Measurements from ENCODE around the gene RBM26. TPM values are rescaled to one million over a fixed set of nuclear protein-coding genes. Genes with fewer than 3 reads are reported as not detected.

RBM26 gene, protein sequence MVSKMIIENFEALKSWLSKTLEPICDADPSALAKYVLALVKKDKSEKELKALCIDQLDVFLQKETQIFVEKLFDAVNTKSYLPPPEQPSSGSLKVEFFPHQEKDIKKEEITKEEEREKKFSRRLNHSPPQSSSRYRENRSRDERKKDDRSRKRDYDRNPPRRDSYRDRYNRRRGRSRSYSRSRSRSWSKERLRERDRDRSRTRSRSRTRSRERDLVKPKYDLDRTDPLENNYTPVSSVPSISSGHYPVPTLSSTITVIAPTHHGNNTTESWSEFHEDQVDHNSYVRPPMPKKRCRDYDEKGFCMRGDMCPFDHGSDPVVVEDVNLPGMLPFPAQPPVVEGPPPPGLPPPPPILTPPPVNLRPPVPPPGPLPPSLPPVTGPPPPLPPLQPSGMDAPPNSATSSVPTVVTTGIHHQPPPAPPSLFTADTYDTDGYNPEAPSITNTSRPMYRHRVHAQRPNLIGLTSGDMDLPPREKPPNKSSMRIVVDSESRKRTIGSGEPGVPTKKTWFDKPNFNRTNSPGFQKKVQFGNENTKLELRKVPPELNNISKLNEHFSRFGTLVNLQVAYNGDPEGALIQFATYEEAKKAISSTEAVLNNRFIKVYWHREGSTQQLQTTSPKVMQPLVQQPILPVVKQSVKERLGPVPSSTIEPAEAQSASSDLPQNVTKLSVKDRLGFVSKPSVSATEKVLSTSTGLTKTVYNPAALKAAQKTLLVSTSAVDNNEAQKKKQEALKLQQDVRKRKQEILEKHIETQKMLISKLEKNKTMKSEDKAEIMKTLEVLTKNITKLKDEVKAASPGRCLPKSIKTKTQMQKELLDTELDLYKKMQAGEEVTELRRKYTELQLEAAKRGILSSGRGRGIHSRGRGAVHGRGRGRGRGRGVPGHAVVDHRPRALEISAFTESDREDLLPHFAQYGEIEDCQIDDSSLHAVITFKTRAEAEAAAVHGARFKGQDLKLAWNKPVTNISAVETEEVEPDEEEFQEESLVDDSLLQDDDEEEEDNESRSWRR
- polyA plus RNA-seq (2013, experiment 1 of 2): 41.5 TPM
- 44.3 TPM for polyA plus RNA-seq (2013, experiment 2 of 2)

DNA sequence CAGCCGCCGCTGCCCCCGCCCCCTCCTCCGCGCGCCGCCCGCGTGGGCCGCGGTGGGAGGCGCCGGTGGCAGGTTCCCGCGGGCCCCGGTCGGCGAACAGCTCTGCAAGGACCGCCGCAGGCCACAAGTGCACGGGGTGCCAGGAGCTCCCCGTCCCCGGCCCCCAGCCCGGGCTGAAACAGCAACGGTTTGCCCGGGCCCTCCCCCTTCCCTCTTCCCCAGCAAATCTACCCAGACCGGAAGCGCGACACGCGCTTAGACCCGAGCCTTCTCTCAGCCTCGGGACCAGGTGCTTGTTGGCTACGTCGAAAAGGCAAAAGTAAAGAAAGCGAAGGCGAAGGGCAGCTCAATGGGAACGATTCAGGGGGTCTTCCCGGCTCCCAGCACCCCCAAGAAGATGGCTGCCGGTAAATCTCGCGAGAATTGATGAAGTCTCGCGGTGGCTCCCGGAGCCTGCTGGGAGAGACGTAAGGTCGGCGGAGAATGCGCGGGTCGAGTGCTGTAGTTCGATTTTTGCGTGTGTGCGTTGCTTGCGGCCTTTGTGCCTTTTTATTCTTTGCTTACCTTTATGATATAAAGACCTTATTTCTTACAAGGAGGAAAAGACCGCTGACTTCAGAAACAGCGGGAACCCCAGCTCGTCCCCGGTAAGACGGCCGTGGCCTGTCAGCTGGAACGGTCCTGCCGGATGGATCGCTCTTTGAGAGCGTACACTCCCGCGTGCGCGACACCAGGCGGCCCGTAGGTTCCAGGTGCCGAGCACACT lies at the start of gene RBM26:
Gene RBM26 (minus strand): TSS at position 425 of the 766 bp plus-strand sequence. CDS start 481 bp downstream, outside the sequence.
- Histone ChIP-seq H3K36me3 (ENCODE audit: control insufficient read depth, insufficient read depth, low read length) (peaks cover 6% of the 10 kb centered on the region), H3K4me3 (ENCODE audit: extremely low read depth, insufficient read depth, low read length, poor library complexity, severe bottlenecking) (peak within 1 kb of the TSS; percentile 90), H3K9me3 (ENCODE audit: control insufficient read depth, low read length) (no peaks in the 10 kb centered on the region), H3K4me1 (ENCODE audit: control insufficient read depth, insufficient read depth, low read length, poor library complexity, severe bottlenecking) (peaks cover 8% of the 10 kb centered on the region), H3K27ac (ENCODE audit: low read depth, low read length, severe bottlenecking) (peak within 1 kb of the TSS; percentile 96)
- WGBS, 2 experiments (ENCODE audit: insufficient coverage in 2 of 2): 0% methylated on average over 31 to 49 of the region's 72 CpGs

DNA sequence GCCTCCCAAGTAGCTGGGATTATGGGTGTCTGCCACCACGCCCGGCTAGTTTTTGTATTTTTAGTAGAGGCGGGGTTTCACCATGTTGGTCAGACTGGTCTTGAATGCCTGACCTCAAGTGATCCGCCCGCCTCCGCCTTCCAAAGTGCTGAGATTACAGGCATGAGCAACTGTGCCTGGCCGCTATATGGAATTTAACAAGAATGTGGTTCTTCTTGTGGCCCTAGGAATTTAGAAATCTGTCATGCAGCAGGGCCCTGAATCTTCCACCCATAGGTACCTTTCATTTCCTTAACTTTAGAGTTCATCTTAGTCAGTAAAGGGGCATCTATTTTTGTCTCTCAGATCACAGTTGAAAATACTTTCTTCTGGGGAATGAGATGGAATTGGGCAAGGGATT lies 49.3 kb upstream of the RBM26 start:
- Histone ChIP-seq H3K36me3 (ENCODE audit: control insufficient read depth, insufficient read depth, low read length) (no peaks in the 10 kb centered on the region), H3K4me3 (ENCODE audit: extremely low read depth, insufficient read depth, low read length, poor library complexity, severe bottlenecking) (no peak overlapping the region), H3K4me1 (ENCODE audit: control insufficient read depth, insufficient read depth, low read length, poor library complexity, severe bottlenecking) (peaks cover 15% of the 10 kb centered on the region), H3K27ac (ENCODE audit: low read depth, low read length, severe bottlenecking) (no peak overlapping the region), H3K9me3 (ENCODE audit: control insufficient read depth, low read length) (peaks cover 4% of the 10 kb centered on the region)
- 75 to 83% methylated on average over 2 to 5 of the region's 7 CpGs for WGBS, 2 experiments (ENCODE audit: insufficient coverage in 2 of 2)

DNA sequence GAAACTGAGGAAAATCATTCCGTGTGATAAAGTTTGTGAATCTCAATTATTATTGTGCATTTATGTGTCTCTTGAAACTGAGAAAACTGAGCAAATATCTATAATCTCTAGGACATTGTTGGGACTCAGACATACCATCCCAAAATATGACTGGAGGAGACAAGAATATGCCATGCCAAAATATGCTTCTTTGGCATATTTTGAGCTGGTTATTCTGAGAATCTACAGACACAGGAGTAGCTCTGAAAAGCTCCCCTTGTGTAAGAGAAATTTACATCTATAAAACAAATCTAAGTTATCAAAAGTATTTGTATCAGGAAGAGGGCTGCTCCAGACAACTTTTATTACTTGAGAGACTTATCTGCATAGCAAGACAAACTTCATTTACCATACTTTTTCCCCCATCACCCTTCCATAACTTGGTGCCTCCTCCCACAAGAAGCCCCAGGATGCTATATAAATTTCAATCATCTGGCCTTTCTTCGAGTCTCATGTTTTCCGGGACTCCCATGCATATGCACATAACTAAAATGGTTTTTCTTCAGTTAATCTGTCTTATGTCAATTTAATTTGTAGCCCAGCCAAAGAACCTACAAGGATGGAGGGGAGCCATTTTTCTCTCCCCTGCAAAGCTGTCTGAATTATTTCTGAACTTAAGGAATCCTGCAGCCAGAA lies 46.3 kb upstream of the RBM26 start:
- Histone ChIP-seq H3K4me3 (ENCODE audit: extremely low read depth, insufficient read depth, low read length, poor library complexity, severe bottlenecking) (no peak overlapping the region), H3K9me3 (ENCODE audit: control insufficient read depth, low read length) (peaks cover 4% of the 10 kb centered on the region), H3K27ac (ENCODE audit: low read depth, low read length, severe bottlenecking) (no peak overlapping the region), H3K4me1 (ENCODE audit: control insufficient read depth, insufficient read depth, low read length, poor library complexity, severe bottlenecking) (peaks cover 15% of the 10 kb centered on the region), H3K36me3 (ENCODE audit: control insufficient read depth, insufficient read depth, low read length) (no peaks in the 10 kb centered on the region)
- 89% methylated on average over 2 of the region's 3 CpGs; no CpG with 5 or more reads in 1 of the 2 experiments for WGBS, 2 experiments (ENCODE audit: insufficient coverage in 2 of 2)

DNA sequence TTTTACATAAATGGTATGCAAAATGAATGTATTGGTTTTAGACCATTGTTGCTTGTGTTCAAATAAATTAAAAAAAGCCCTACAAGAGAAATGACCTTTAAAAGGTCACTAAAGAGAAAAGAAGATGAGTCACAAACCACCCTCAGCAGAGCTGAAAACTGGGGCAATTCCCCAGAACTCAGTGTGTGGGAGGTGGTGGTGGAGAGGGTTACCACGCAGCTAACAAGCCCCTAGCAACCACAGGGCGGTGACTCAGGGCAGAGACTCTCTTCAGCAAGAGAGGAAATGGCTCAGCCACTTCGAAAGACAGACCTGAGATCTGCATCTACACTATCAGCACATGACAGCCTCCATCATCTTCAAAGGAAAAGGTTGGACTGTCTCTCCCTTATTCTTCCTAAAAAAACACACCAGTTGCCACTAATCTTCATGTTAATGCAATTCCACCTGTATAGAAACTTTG lies 45.5 kb upstream of the RBM26 start:
- 10 to 31% methylated on average over 2 of the region's 3 CpGs for WGBS, 2 experiments (ENCODE audit: insufficient coverage in 2 of 2)
- H3K36me3 ChIP-seq (ENCODE audit: control insufficient read depth, insufficient read depth, low read length): no peaks in the 10 kb centered on the region
- peak overlapping the region; percentile 74 for H3K27ac ChIP-seq (ENCODE audit: low read depth, low read length, severe bottlenecking)
- peaks cover 15% of the 10 kb centered on the region for H3K4me1 ChIP-seq (ENCODE audit: control insufficient read depth, insufficient read depth, low read length, poor library complexity, severe bottlenecking)
- H3K9me3 ChIP-seq (ENCODE audit: control insufficient read depth, low read length): no peaks in the 10 kb centered on the region
- no peak overlapping the region for H3K4me3 ChIP-seq (ENCODE audit: extremely low read depth, insufficient read depth, low read length, poor library complexity, severe bottlenecking)

DNA sequence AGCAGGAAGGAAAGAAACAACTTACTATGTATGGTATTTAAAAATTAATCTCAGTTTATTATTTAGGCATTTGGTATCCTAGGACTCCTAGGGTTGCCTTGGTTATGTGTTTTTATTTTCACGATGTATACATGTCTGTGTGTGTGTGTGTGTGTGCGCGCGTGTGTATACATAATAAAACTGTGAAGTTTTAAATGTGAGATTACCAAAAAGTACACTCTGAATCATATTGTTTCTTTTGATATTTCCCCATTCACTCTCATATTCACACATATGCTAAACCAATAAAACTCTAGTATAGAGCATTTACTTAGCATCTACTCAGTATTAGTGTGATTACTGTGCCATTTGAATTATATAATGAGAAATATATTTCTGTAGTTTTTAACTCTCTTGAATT lies 44.1 kb upstream of the RBM26 start:
- Histone ChIP-seq H3K27ac (ENCODE audit: low read depth, low read length, severe bottlenecking) (no peak overlapping the region), H3K36me3 (ENCODE audit: control insufficient read depth, insufficient read depth, low read length) (no peaks in the 10 kb centered on the region), H3K4me1 (ENCODE audit: control insufficient read depth, insufficient read depth, low read length, poor library complexity, severe bottlenecking) (peaks cover 15% of the 10 kb centered on the region), H3K4me3 (ENCODE audit: extremely low read depth, insufficient read depth, low read length, poor library complexity, severe bottlenecking) (no peak overlapping the region), H3K9me3 (ENCODE audit: control insufficient read depth, low read length) (no peaks in the 10 kb centered on the region)
- WGBS, 2 experiments (ENCODE audit: insufficient coverage in 2 of 2): no CpG with 5 or more reads among the region's 4 CpGs

DNA sequence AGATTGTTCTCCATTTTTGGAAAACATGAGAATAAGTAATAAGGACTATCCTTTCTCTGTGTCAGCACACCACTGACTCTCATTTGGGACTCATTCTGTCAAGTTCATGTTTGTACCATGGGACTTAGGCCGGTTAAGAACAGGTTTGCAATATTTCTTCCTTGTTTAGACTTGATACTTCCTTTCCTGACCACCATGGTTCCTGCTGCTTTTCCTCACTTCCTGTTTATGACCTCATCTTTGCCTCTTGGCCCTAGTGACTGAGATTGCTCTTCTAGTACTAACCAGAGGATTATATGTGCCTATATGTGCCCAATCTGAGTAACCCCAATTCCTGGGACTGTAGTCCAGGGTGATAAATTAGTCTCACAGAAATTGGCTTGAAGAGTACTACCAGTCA lies 42.4 kb upstream of the RBM26 start:
- WGBS, 2 experiments (ENCODE audit: insufficient coverage in 2 of 2): 89% methylated on average over 1 of the region's 1 CpG; no CpG with 5 or more reads in 1 of the 2 experiments

DNA sequence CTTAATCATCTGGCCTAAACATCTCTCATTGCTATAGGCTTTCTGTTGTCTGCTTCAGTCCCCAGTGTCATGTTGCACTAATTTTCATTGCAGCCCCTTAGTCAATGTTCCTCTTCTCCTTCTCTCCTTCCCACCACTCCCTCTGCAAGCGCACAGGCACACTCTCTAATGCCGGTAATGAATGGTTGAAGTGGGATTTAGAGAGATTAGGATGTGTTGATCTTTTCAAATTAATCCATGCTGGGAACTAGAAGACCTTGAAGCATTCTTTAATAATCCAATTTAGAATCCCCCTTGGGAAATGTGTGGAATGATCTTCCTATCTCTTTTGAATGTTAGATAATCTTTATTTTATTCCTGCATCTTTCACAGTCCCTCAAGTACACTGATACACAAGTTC lies 41.7 kb upstream of the RBM26 start:
- WGBS, 2 experiments (ENCODE audit: insufficient coverage in 2 of 2): no CpG with 5 or more reads among the region's 2 CpGs
- Histone ChIP-seq H3K9me3 (ENCODE audit: control insufficient read depth, low read length) (no peaks in the 10 kb centered on the region), H3K4me3 (ENCODE audit: extremely low read depth, insufficient read depth, low read length, poor library complexity, severe bottlenecking) (no peak overlapping the region), H3K4me1 (ENCODE audit: control insufficient read depth, insufficient read depth, low read length, poor library complexity, severe bottlenecking) (peaks cover 15% of the 10 kb centered on the region), H3K36me3 (ENCODE audit: control insufficient read depth, insufficient read depth, low read length) (no peaks in the 10 kb centered on the region), H3K27ac (ENCODE audit: low read depth, low read length, severe bottlenecking) (no peak overlapping the region)

More for the DNA sequence above, 42.4 kb upstream of the RBM26 start:
- Histone ChIP-seq H3K36me3 (ENCODE audit: control insufficient read depth, insufficient read depth, low read length) (no peaks in the 10 kb centered on the region), H3K4me3 (ENCODE audit: extremely low read depth, insufficient read depth, low read length, poor library complexity, severe bottlenecking) (no peak overlapping the region), H3K4me1 (ENCODE audit: control insufficient read depth, insufficient read depth, low read length, poor library complexity, severe bottlenecking) (peaks cover 15% of the 10 kb centered on the region), H3K27ac (ENCODE audit: low read depth, low read length, severe bottlenecking) (no peak overlapping the region), H3K9me3 (ENCODE audit: control insufficient read depth, low read length) (no peaks in the 10 kb centered on the region)

DNA sequence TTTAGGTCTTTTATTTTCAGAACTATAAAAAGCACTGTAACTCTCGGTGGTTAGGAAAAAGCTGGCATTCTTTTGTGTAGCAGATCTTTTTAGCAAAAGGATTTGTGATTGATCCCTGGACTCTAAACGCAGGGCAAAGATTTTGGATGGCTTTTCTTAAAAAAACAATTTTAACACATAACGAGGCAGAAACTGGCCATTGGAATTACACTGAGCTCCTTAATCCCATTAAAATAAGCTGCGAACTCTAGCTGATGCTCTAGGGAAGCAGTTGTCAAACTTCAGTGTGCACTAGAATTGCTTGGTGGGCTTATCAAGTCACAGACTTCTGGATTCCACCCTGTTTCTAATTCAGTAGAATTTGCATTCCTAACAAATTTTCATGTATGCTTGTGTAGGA lies 41.1 kb upstream of the RBM26 start:
- H3K4me1 ChIP-seq (ENCODE audit: control insufficient read depth, insufficient read depth, low read length, poor library complexity, severe bottlenecking): peaks cover 11% of the 10 kb centered on the region
- WGBS, 2 experiments (ENCODE audit: insufficient coverage in 2 of 2): 79 to 81% methylated on average over 3 of the region's 4 CpGs
- H3K9me3 ChIP-seq (ENCODE audit: control insufficient read depth, low read length): no peaks in the 10 kb centered on the region
- no peaks in the 10 kb centered on the region for H3K36me3 ChIP-seq (ENCODE audit: control insufficient read depth, insufficient read depth, low read length)
- H3K27ac ChIP-seq (ENCODE audit: low read depth, low read length, severe bottlenecking): no peak overlapping the region
- H3K4me3 ChIP-seq (ENCODE audit: extremely low read depth, insufficient read depth, low read length, poor library complexity, severe bottlenecking): no peak overlapping the region

DNA sequence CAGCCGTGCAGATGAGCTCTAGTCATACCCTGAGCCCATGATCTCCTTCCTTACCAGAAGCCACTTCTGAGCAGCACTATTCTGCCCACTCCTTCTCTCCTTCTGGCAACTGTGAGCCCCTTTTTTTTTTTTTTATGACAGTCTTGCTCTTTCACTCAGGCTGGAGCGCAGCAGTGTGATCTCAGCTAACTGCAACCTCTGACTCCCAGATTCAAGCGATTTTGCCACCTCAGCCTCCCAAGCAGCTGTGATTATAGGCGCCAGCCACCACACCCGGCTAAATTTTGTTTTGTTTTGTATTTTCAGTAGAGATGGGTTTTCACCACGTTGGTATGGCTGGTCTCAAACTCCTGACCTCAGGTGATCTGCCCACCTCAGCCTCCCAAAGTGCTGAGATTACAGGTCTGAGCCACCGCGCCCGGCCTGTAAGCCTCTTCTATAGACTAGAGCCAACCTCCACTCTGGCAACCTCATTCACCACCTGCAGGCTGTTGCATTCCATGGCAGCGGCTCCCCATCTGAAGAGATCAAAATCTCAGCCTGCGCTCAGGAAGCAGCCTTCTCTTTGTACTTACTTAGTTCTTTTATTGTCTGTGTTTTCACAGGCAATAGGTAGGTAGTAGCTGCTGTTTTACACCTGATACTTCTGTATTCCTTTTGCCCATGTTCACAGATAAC lies 40.1 kb upstream of the RBM26 start:
- H3K4me3 ChIP-seq (ENCODE audit: extremely low read depth, insufficient read depth, low read length, poor library complexity, severe bottlenecking): no peak overlapping the region
- 80 to 87% methylated on average over 7 to 8 of the region's 11 CpGs for WGBS, 2 experiments (ENCODE audit: insufficient coverage in 2 of 2)
- no peak overlapping the region for H3K27ac ChIP-seq (ENCODE audit: low read depth, low read length, severe bottlenecking)
- no peaks in the 10 kb centered on the region for H3K9me3 ChIP-seq (ENCODE audit: control insufficient read depth, low read length)
- no peaks in the 10 kb centered on the region for H3K36me3 ChIP-seq (ENCODE audit: control insufficient read depth, insufficient read depth, low read length)
- H3K4me1 ChIP-seq (ENCODE audit: control insufficient read depth, insufficient read depth, low read length, poor library complexity, severe bottlenecking): peaks cover 1% of the 10 kb centered on the region

Data from mesodermal cell (in vitro differentiated cells).